Measurements from ENCODE around the gene FUS. TPM values are rescaled to one million over a fixed set of nuclear protein-coding genes. Genes with fewer than 3 reads are reported as not detected.
A peak's percentile ranks its signal among the peaks of the same experiment; 100 is the strongest.
"Not testable (repeated sequence)": the region's sequence is repeated elsewhere in the genome, so short reads cannot be mapped to it uniquely, and the experiment has no call there.

FUS gene
- total RNA-seq, 2 experiments from 2014 or later = 552 to 581 TPM

GRCh38 chr16:31136822-31137499 lies 43.0 kb upstream of the FUS start:
- not testable (repeated sequence) for H3K27me3 Mint-ChIP-seq; H3K4me3 Mint-ChIP-seq; H3K9me3 Mint-ChIP-seq; DNase-seq; H3K4me1 Mint-ChIP-seq; H3K36me3 Mint-ChIP-seq (ENCODE audit: low read depth); H3K27ac Mint-ChIP-seq
- ChIA-PET POLR2A (interaction anchor here (0.6 to 0.7 kb wide), 2 partner anchors 9 to 53 kb away, joined by 3 read pairs; no protein-coding TSS in a partner anchor), CTCF (interaction anchor here (0.8 to 1.5 kb wide), 4 partner anchors 10 to 732 kb away, joined by 3 to 5 read pairs (median 3); partner anchors contain the start of gene KAT8)

GRCh38 chr16:31138621-31139578 lies 41.0 kb upstream of the FUS start:
- ChIA-PET CTCF (interaction anchor here (0.6 kb wide), 1 partner anchor 19 kb away, joined by 3 read pairs; no protein-coding TSS in a partner anchor), POLR2A (no interaction called here)
- no peaks in the 10 kb centered on the region for H3K9me3 Mint-ChIP-seq
- DNase-seq = no peak
- no peak overlapping the region for H3K4me3 Mint-ChIP-seq
- no peak overlapping the region for H3K27ac Mint-ChIP-seq
- H3K27me3 Mint-ChIP-seq = no peaks in the 10 kb centered on the region
- no peaks in the 10 kb centered on the region for H3K36me3 Mint-ChIP-seq (ENCODE audit: low read depth)
- H3K4me1 Mint-ChIP-seq = peaks cover 16% of the 10 kb centered on the region

- H3K27me3 Mint-ChIP-seq; DNase-seq; H3K4me3 Mint-ChIP-seq; H3K9me3 Mint-ChIP-seq; H3K36me3 Mint-ChIP-seq (ENCODE audit: low read depth); POLR2A ChIA-PET: not testable (repeated sequence)
- peak overlapping the region; percentile 41 for H3K27ac Mint-ChIP-seq
- peaks cover 24% of the 10 kb centered on the region for H3K4me1 Mint-ChIP-seq
- CTCF ChIA-PET = interaction anchor here (1.0 to 2.5 kb wide), 5 partner anchors 11 to 289 kb away, joined by 3 to 33 read pairs (median 5); partner anchors contain the start of genes HSD3B7 and KAT8
These were observed 38.9 kb upstream of the FUS start for GRCh38 chr16:31141071-31141469.

DNA sequence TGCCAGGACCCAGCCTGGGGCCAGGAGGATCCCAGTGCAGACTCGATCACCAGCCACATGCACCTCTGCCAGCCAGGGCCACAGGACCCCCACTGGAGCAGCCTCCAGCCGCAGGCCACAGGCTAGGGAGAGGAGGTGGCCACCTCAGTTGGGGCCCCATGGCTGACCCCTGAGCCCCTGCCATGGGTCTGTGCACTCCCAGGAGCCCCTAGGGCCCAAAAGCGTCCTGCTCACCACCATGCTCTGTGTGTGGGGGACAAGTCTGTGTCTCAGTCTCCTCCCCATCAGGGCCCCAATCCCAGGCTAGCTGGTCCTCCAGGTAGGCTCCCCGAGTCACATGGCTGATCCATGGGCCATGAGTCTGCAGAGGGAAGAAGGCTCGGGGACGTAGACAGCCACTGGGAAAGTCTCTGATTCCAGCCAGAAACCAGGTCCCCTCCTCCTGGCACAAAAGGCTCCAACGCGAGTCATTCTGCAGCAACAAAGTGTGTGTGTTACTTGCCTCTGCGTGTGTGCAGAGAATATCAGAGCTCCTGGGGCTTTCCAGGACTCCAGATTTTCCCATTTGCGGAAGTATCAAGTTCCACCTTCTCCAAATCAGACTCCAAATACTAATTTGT lies 38.3 kb upstream of the FUS start:
- H3K4me1 Mint-ChIP-seq = peaks cover 27% of the 10 kb centered on the region
- peak overlapping the region; percentile 69 for H3K4me3 Mint-ChIP-seq
- H3K27me3 Mint-ChIP-seq = peaks cover 2% of the 10 kb centered on the region
- CTCF ChIA-PET = interaction anchor here (0.6 to 3.0 kb wide), 57 partner anchors 10 to 727 kb away, joined by 3 to 47 read pairs (median 6); partner anchors contain the start of genes ARMC5, FUS, HSD3B7 and KAT8
- H3K9me3 Mint-ChIP-seq = no peaks in the 10 kb centered on the region
- H3K27ac Mint-ChIP-seq = peak overlapping the region; percentile 86
- H3K36me3 Mint-ChIP-seq (ENCODE audit: low read depth) = no peaks in the 10 kb centered on the region
- POLR2A ChIA-PET = interaction anchor here (0.5 to 1.9 kb wide), 4 partner anchors 14 to 266 kb away, joined by 4 to 9 read pairs (median 6); partner anchors contain the start of genes FUS and KAT8
- DNase-seq = no peak

GRCh38 chr16:31142109-31143010 lies 37.6 kb upstream of the FUS start:
- Mint-ChIP-seq H3K27me3 (peaks cover 2% of the 10 kb centered on the region), H3K4me1 (peaks cover 27% of the 10 kb centered on the region), H3K9me3 (no peaks in the 10 kb centered on the region), H3K36me3 (ENCODE audit: low read depth) (no peaks in the 10 kb centered on the region), H3K4me3 (peak overlapping the region; percentile 69), H3K27ac (peak overlapping the region; percentile 86)
- POLR2A ChIA-PET = interaction anchor here (0.5 to 1.9 kb wide), 4 partner anchors 13 to 265 kb away, joined by 4 to 9 read pairs (median 6); partner anchors contain the start of genes FUS and KAT8
- CTCF ChIA-PET = interaction anchor here (0.6 to 3.0 kb wide), 63 partner anchors 8 to 726 kb away, joined by 3 to 47 read pairs (median 5); partner anchors contain the start of genes ARMC5, BCKDK, FUS and HSD3B7
- peak; percentile 98 for DNase-seq

GRCh38 chr16:31143011-31143693 lies 36.8 kb upstream of the FUS start:
- no peaks in the 10 kb centered on the region for H3K36me3 Mint-ChIP-seq (ENCODE audit: low read depth)
- H3K27ac Mint-ChIP-seq = peak overlapping the region; percentile 87
- H3K27me3 Mint-ChIP-seq = peaks cover 9% of the 10 kb centered on the region
- no peaks in the 10 kb centered on the region for H3K9me3 Mint-ChIP-seq
- ChIA-PET CTCF (interaction anchor here (0.7 to 3.0 kb wide), 54 partner anchors 9 to 316 kb away, joined by 3 to 47 read pairs (median 7); partner anchors contain the start of genes ARMC5, BCKDK, FUS and HSD3B7), POLR2A (interaction anchor here (1.4 to 1.9 kb wide), 2 partner anchors 26 to 37 kb away, joined by 5 to 9 read pairs; partner anchors contain the start of genes FUS and KAT8)
- peak overlapping the region; percentile 52 for H3K4me3 Mint-ChIP-seq
- peaks cover 30% of the 10 kb centered on the region for H3K4me1 Mint-ChIP-seq
- DNase-seq = no peak

GRCh38 chr16:31143694-31144148 lies 36.2 kb upstream of the FUS start:
- Mint-ChIP-seq H3K27me3 (peaks cover 9% of the 10 kb centered on the region), H3K4me1 (peaks cover 30% of the 10 kb centered on the region), H3K4me3 (peak overlapping the region; percentile 52), H3K9me3 (no peaks in the 10 kb centered on the region), H3K36me3 (ENCODE audit: low read depth) (no peaks in the 10 kb centered on the region), H3K27ac (peak overlapping the region; percentile 87)
- ChIA-PET POLR2A (interaction anchor here (0.6 kb wide), 1 partner anchor 26 kb away, joined by 3 read pairs; the partner anchor contains the start of gene KAT8), CTCF (interaction anchor here (0.6 to 3.0 kb wide), 9 partner anchors 9 to 159 kb away, joined by 3 to 47 read pairs (median 10); partner anchors contain the start of genes FUS, HSD3B7 and KAT8)
- DNase-seq = no peak

- not testable (repeated sequence) for H3K9me3 Mint-ChIP-seq; H3K36me3 Mint-ChIP-seq (ENCODE audit: low read depth); H3K4me3 Mint-ChIP-seq; H3K27me3 Mint-ChIP-seq; DNase-seq
- H3K27ac Mint-ChIP-seq = peak overlapping the region; percentile 87
- H3K4me1 Mint-ChIP-seq = peaks cover 30% of the 10 kb centered on the region
- ChIA-PET POLR2A (interaction anchor here (0.6 kb wide), 1 partner anchor 27 kb away, joined by 3 read pairs; the partner anchor contains the start of gene KAT8), CTCF (interaction anchor here (0.6 to 3.0 kb wide), 5 partner anchors 13 to 160 kb away, joined by 3 to 47 read pairs (median 20); partner anchors contain the start of gene HSD3B7)
These were observed 35.5 kb upstream of the FUS start for GRCh38 chr16:31144418-31144817.

GRCh38 chr16:31145398-31145990 lies 34.4 kb upstream of the FUS start:
- no peak for DNase-seq
- CTCF ChIA-PET = interaction anchor here (0.6 to 2.1 kb wide), 6 partner anchors 11 to 161 kb away, joined by 3 to 9 read pairs (median 4); partner anchors contain the start of gene HSD3B7
- Mint-ChIP-seq H3K9me3 (no peaks in the 10 kb centered on the region), H3K4me1 (peaks cover 32% of the 10 kb centered on the region), H3K27ac (no peak overlapping the region), H3K36me3 (ENCODE audit: low read depth) (no peaks in the 10 kb centered on the region), H3K4me3 (no peak overlapping the region), H3K27me3 (peaks cover 9% of the 10 kb centered on the region)
- POLR2A ChIA-PET = no interaction called here

- ChIA-PET POLR2A (no interaction called here), CTCF (interaction anchor here (0.9 kb wide), 1 partner anchor 30 kb away, joined by 3 read pairs; the partner anchor contains the start of gene KAT8)
- no peak for DNase-seq
- Mint-ChIP-seq H3K27me3 (peaks cover 9% of the 10 kb centered on the region), H3K27ac (no peak overlapping the region), H3K36me3 (ENCODE audit: low read depth) (no peaks in the 10 kb centered on the region), H3K4me3 (no peak overlapping the region), H3K4me1 (peaks cover 22% of the 10 kb centered on the region), H3K9me3 (no peaks in the 10 kb centered on the region)
These were observed 32.4 kb upstream of the FUS start for GRCh38 chr16:31147574-31147973.
